Prostate gland (tissue), 2 donors: Measurements from ENCODE around the gene PEX14. TPM values are rescaled to one million over a fixed set of nuclear protein-coding genes. Genes with fewer than 3 reads are reported as not detected.
"Not testable (repeated sequence)": the region's sequence is repeated elsewhere in the genome, so short reads cannot be mapped to it uniquely, and the experiment has no call there.

ENCODE experiments used
- DNase-seq: peaks from one replicate; pipeline ENCODE4 v3.0.0-alpha.2; 2019; ENCODE audit warnings: low spot score
- H3K27ac ChIP-seq, 2 donors: fragments of 200-600 bp; sonication (generic); 2 replicates each; pipeline ENCODE4 v1.5.1; 2017 to 2019
- H3K27me3 ChIP-seq: fragments of 200-600 bp; sonication (generic); replicated peaks from 2 replicates; pipeline ENCODE4 v1.5.1; 2019; ENCODE audit not compliant: insufficient read depth
- H3K36me3 ChIP-seq, 2 donors: fragments of 200-600 bp; sonication (generic); 1 replicate in 1 of 2; 2 replicates in 1 of 2; pipeline versions ENCODE4 v1.5.1 to v1.8.1; 2017 to 2019
- H3K4me1 ChIP-seq: fragments of 200-600 bp; sonication (generic); replicated peaks from 2 replicates; pipeline ENCODE4 v1.5.1; 2019
- H3K4me3 ChIP-seq, 2 donors: fragments of 200-600 bp; sonication (generic); 2 replicates each; pipeline ENCODE4 v1.5.1; 2017 to 2019
- H3K9me3 ChIP-seq: fragments of 200-600 bp; sonication (generic); 2 replicates; pipeline ENCODE4 v1.5.1; 2017
- CTCF ChIP-seq, 4 experiments: fragments of 200-600 bp in 2 of 4; fragments of 450-650 bp in 2 of 4; sonication (generic) in 2 of 4; IDR thresholded peaks; 1 replicate in 3 of 4; 2 replicates in 1 of 4; pipeline ENCODE4 v1.5.1; 2016 to 2019; ENCODE audit warnings: antibody characterized with exemption in 4 of 4, mild to moderate bottlenecking in 2 of 4, moderate library complexity in 2 of 4
- POLR2A ChIP-seq: fragments of 450-650 bp; IDR thresholded peaks from one replicate; pipeline ENCODE4 v1.6.1; 2016; ENCODE audit warnings: antibody characterized with exemption, mild to moderate bottlenecking
- POLR2AphosphoS5 ChIP-seq: sonication (generic); formaldehyde crosslinking; IDR thresholded peaks from one replicate; pipeline ENCODE4 v1.6.1; 2017; ENCODE audit warnings: antibody characterized with exemption
- WGBS: methylation state at CpG from one replicate; pipeline ENCODE4 v1.1.5; 2018; 5-methylcytosine and 5-hydroxymethylcytosine counted together
- intact Hi-C: fragments of 100-400 bp; cut with DNase I; formaldehyde crosslinking; loops from one replicate; pipeline ENCODE4 v1.14.2; 2022
- total RNA-seq, 2 donors: library from RNA; depleted of rRNA; stranded (reverse); fragments of >200 nt; gene quantifications; one replicate each; pipeline ENCODE4 v1.1.0, GENCODE V29; 2016

Gene PEX14
- total RNA-seq, 2 donors from 2014 or later = 26.1 to 34.7 TPM

GRCh38 chr1:10472220-10473144, 2.3 kb upstream of the PEX14 start, which contains the start of gene DFFA:
DFFA (minus strand) TSS chr1:10472529; CDS start chr1:10472458, 71 bp downstream.
- Histone ChIP-seq H3K27me3 (no peaks in the 10 kb centered on the region), H3K9me3 (no peaks in the 10 kb centered on the region), H3K4me1 (peaks cover 8% of the 10 kb centered on the region), H3K36me3 (no peaks in the 10 kb centered on the region), H3K27ac (peak within 1 kb of the TSS; percentile 47 to 62), H3K4me3 (peak within 1 kb of the TSS; percentile 42 to 63)
- TF ChIP-seq POLR2AphosphoS5 (peak; percentile 98), POLR2A (peak; percentile 63), CTCF (IDR thresholded peaks at IDR 0.05) (no peak)
- intact Hi-C loops = loop anchor here (5.0 kb wide), 1 partner anchor 40 kb away; the partner anchor contains the start of gene CENPS
- WGBS = 1% methylated on average over 59 of the region's 59 CpGs
- peak; percentile 94 for DNase-seq

GRCh38 chr1:10473145-10473765, 1.5 kb upstream of the PEX14 start:
- TF ChIP-seq POLR2A (no peak), CTCF (IDR thresholded peaks at IDR 0.05) (no peak), POLR2AphosphoS5 (no peak)
- WGBS = 88% methylated on average over 23 of the region's 23 CpGs
- intact Hi-C loops = loop anchor here (5.0 kb wide), 1 partner anchor 41 kb away; the partner anchor contains the start of gene CENPS
- Histone ChIP-seq H3K9me3 (no peaks in the 10 kb centered on the region), H3K27me3 (no peaks in the 10 kb centered on the region), H3K4me3 (no peak overlapping the region), H3K36me3 (no peaks in the 10 kb centered on the region), H3K27ac (no peak overlapping the region), H3K4me1 (peaks cover 8% of the 10 kb centered on the region)
- no peak for DNase-seq

DNA sequence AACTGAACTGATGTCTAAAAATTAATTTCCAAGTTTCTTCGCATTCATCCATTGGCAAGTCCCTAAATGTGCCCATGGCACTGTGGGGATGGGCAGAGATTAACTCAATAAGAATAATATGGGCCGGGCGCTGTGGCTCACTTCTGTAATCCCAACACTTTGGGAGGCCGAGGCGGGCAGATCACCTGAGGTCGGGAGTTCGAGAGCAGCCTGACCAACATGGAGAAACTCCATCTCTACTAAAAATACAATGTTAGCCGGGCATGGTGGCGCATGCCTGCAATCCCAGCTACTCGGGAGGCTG, 489 bp upstream of the PEX14 start:
- H3K27me3 ChIP-seq, H3K36me3 ChIP-seq, H3K4me1 ChIP-seq, DNase-seq, H3K27ac ChIP-seq, H3K9me3 ChIP-seq: not testable (repeated sequence)
- peak overlapping the region in 1 of 2 donors; percentile 93 for H3K4me3 ChIP-seq
- intact Hi-C loops = loop anchor here (5.0 kb wide), 1 partner anchor 42 kb away; the partner anchor contains the start of gene CENPS
- WGBS = 86% methylated on average over 10 of the region's 10 CpGs

- no peaks in the 10 kb centered on the region for H3K27me3 ChIP-seq
- peaks cover 8% of the 10 kb centered on the region for H3K4me1 ChIP-seq
- H3K27ac ChIP-seq = peak overlapping the region; percentile 82 to 85
- intact Hi-C loops = no loop called here
- H3K36me3 ChIP-seq = no peaks in the 10 kb centered on the region
- WGBS = 0% methylated on average over 13 of the region's 13 CpGs
- TF ChIP-seq POLR2A (no peak), POLR2AphosphoS5 (no peak), CTCF (IDR thresholded peaks at IDR 0.05) (no peak)
- H3K4me3 ChIP-seq = peak overlapping the region; percentile 92 to 93
- no peaks in the 10 kb centered on the region for H3K9me3 ChIP-seq
- no peak for DNase-seq
These were observed 760 bp downstream of the PEX14 start for GRCh38 chr1:10475510-10475909.

- Histone ChIP-seq H3K27ac (no peak overlapping the region), H3K4me1 (no peaks in the 10 kb centered on the region), H3K9me3 (no peaks in the 10 kb centered on the region), H3K4me3 (no peak overlapping the region), H3K36me3 (no peaks in the 10 kb centered on the region), H3K27me3 (no peaks in the 10 kb centered on the region)
- TF ChIP-seq POLR2A (no peak), CTCF (IDR thresholded peaks at IDR 0.05) (no peak), POLR2AphosphoS5 (no peak)
- no peak for DNase-seq
- 61% methylated on average over 8 of the region's 8 CpGs for WGBS
- intact Hi-C loops = no loop called here
These were observed 4.5 kb downstream of the PEX14 start for GRCh38 chr1:10479296-10479695.
